HG03571 (cell line): ENCODE measurements around the gene ACTR3C.
"Not testable (repeated sequence)": the region's sequence is repeated elsewhere in the genome, so short reads cannot be mapped to it uniquely, and the experiment has no call there.

Experiments
- ATAC-seq: cut with Tn5 transposase; IDR thresholded peaks from one replicate; pipeline ENCODE4 v1.9.1; 2021; ENCODE audit not compliant: unreplicated experiment

ACTR3C gene

GRCh38 chr7:150285849-150286754 lies 37.2 kb downstream of the ACTR3C start:
- ATAC-seq: peak; percentile 59

- ATAC-seq: not testable (repeated sequence)
Observed at GRCh38 chr7:150283608-150284007, 39.7 kb downstream of the ACTR3C start.

DNA sequence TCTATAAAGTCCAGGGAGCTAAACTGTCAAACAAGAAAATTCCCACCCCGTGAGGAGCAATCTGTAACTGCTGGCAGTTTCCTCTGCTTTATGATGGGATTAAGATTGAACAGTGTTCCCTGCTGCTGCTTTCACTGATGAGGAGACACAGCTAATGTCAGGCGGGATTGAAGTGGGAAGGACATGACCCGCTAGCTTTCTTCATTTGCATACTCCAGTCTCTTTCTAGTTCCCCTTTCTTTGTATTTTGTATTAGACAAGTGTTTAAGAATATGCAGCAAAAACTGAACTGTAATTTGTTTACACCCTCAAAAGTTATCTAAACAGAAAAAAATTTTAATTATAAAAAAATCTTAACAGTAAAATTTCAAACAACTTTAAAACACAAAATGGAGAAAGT lies 40.2 kb downstream of the ACTR3C start:
- ATAC-seq: not testable (repeated sequence)

GRCh38 chr7:150281681-150282403 lies 41.5 kb downstream of the ACTR3C start:
- ATAC-seq: not testable (repeated sequence)

DNA sequence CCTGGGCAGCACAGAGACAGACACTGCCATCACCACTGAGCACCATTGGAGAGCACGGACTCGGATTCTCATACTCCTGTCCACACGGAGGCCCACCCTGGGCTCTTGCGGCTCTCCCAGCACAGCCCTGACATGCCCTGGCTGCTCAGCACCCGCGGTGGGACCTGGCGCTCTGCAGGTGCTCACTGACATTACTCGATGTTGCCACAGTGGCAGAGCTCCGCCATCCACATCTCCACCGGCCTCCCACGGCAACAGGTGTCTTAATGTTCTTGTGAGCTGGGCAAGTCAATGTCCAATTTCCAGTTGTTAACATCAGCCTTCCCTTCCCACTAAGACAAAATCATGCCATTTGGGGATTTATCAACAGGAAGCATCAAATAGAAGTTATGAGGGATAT lies 45.0 kb downstream of the ACTR3C start:
- ATAC-seq: not testable (repeated sequence)

DNA sequence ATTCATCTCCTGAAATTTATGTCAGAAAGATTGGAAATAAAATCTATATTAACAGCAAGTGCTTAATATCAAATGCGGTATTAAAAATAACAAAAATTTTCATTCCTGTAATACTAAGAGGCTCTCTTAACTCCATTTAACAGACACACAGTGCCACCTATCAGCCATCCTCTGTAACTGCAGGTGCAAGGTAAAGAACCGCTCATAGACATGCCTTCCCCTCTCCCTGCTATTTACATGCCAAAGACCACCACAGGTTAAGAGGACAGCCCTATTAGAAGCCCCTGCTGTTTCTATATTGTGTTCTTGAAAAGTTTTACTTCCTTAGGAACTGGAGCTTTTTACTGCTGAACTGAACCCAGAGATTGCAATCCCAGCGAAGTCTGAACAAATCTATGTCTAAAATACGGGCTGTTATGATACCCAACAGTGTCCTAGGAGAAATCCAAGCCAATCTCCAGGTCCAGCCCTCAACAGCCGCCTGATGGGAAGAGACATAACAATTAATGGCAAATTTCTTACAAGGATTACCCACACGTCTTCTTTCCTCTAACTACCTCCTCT lies 47.1 kb downstream of the ACTR3C start:
- not testable (repeated sequence) for ATAC-seq

DNA sequence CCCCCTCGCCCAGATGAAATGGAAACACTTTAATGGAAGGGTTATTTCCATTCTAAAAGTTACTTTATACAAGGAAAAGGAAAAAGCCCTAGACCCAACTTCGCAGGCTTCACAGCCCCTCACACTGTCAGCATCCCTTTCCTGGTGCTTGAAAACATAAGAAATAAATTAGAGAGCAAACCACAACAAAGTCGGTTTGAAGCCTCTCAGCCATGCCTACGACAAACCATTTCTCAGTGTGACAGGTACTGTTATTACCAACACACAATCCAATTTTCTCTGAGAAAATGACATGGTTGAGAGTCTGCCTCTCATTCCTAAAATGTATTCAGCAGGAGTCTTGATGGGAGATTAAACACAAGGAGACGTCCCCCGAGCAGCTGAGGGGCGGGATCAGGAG lies 51.4 kb downstream of the ACTR3C start:
- ATAC-seq: not testable (repeated sequence)

- not testable (repeated sequence) for ATAC-seq
Observed at GRCh38 chr7:150270101-150270824, 53.1 kb downstream of the ACTR3C start.

DNA sequence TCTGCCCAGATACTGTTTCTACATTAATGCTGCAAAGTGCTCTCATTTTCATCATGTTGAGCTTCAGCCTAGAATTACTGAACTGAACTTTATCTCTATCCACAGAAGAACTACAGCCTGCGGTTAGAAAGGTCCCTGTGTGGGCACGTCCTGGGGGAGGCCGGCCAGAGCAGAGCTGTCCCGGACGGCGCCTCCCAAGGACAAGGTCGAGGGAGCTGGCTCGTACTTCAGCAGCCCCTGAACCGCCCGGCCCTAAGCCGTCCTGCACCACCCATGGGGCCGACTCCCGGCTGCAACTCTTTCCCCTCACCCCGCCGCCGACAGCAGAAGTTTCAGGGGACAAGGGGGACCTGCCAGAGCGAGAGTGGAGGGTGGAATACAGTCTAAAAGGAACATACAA lies 54.5 kb downstream of the ACTR3C start:
- not testable (repeated sequence) for ATAC-seq

DNA sequence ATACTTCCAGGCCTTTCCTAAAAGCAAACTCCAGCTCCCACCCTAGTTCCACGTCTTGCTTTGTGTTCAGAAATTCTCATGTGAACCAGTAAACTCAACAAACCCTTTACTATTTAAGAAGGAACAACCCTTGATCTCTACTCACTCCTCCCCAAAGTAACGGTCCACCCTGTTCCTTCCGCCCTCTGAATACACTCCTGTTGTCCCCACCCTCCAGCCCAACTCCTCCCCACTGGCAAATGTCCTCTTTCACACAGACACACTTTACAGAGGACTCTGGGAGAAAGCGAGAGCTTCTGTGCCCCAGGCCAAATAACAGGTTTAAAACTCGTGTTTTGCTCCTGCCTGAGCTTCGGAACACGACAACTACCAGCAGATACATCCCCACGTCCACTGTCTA lies 55.1 kb downstream of the ACTR3C start:
- ATAC-seq: not testable (repeated sequence)

GRCh38 chr7:150266953-150267665 lies 56.2 kb downstream of the ACTR3C start:
- not testable (repeated sequence) for ATAC-seq

DNA sequence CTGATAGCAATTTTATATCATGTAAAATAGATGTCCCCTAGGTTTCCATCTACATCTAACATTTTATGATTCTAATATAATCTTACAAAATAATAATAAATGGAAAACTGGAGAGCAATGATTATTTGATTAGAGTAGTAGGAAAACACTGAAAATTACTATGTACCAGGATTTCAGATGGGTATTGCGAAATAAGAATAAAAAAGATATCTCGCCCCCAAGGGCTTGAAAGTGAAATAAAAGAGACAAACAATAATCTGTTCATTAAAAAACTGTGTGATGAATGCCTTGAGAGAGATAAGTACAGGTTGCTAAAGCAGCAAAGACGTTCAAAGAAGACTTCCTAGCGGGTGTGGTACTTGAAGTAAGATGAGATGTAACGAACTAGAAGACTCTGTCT lies 60.7 kb downstream of the ACTR3C start:
- ATAC-seq: not testable (repeated sequence)

DNA sequence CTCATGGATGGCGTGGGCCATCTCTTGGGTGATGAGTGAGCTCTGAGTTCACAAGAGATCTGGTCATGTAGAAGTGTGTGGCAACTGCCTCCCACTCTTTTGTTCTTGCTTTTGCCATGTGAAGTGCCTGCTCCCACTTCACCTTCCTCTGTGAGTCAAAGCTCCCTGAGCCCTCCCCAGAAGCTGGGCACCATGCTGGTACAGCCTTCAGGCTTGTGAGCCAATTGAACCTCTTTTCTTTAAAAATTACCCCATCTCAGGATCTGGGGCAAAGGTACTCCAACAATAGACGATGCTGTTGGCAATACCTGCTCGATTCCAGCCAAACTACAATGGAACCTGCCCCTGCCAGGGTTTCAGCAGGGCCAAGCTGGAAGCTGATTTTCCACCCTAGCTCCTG lies 75.6 kb downstream of the ACTR3C start:
- not testable (repeated sequence) for ATAC-seq

DNA sequence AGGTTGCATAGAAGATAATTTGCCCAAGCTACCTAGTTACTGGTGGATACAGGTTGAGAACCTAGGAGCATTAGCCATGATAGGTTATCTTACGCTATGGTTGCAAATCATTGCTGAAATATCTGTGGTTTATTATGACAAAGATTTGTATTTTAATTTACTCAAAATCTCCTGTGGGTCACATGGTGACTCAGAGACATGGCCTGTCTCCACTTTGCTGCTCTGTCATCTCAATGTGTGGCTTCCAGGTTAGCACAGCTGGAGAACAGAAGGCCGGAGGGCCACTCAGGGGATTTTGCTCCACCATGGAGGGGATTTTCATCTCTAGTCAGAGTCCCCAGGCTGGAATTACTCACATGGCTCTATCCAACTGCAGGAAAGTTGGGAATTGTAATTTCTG lies 78.1 kb downstream of the ACTR3C start:
- ATAC-seq: not testable (repeated sequence)

GRCh38 chr7:150242935-150243334 lies 80.4 kb downstream of the ACTR3C start:
- ATAC-seq: not testable (repeated sequence)

DNA sequence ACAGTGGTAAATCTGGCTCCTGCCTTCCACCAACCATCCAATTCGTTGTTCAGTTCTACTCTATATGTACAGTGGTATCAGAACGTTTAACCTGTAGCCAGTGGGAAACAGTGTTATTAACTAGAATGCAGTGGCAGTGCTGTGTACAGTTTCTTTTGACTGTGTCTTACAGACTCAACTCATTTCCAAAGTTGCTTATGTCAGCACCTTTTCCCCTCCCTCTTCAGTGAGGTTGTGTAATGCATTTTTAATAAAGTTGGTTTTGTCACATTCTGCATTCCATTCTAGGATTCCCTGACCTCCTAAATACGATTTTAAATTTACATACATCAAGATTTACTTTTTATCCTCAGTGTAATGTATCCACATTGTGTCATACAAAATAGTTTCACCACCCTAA lies 97.9 kb downstream of the ACTR3C start:
- not testable (repeated sequence) for ATAC-seq

- not testable (repeated sequence) for ATAC-seq
Observed at GRCh38 chr7:150222083-150222972, 101.0 kb downstream of the ACTR3C start.

DNA sequence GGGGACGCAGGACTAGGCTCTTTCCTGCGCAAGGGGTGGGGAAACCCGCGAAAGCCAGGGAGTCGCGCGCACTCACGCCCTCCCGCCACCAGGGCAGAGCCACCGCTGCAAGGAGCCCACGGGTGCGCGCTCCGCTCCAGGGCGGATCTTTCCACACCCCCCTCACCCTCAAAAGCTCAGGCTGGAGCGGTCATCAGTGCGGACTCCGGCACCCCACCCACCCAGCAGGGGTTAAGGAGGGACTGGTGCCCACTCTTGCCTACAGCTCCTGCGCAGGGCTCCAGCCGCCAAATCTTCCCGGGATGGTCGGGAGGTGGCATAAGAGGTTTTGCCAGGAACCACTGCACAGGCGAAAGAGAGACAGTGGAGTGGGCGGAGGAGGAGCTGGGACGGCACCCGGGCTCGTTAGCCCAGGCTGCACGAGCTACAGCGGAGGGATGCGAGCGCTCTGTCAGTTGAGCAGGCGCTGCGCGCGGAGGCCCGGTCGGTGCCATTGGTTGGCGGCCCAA lies 102.6 kb downstream of the ACTR3C start:
- not testable (repeated sequence) for ATAC-seq
